IMR-90 (cell line): ENCODE measurements around the gene STARD10. TPM values are rescaled to one million over a fixed set of nuclear protein-coding genes. Genes with fewer than 3 reads are reported as not detected.

Experiments used
- ATAC-seq: fragments of 200-7000 bp; cut with Tn5 transposase; 2 replicates; pipeline ENCODE4 v1.9.1; 2020; ENCODE audit warnings: low read depth, mild to moderate bottlenecking, moderate library complexity
- BruUV-seq: library from RNA; stranded (reverse); fragments of 400-500 nt; replicated peaks from 2 replicates; lab custom pipeline; 2021; lab: Mats Ljungman, UMichigan
- CTCF ChIA-PET: fragments of 300-600 bp; formaldehyde crosslinking; extraction: SDS; loops from one replicate; lab custom pipeline; 2021; ENCODE audit warnings: antibody characterized with exemption; lab: Yijun Ruan, JAX
- POLR2A ChIA-PET: fragments of 300-600 bp; sonication (Branson Sonifier 250); formaldehyde crosslinking; loops from one replicate; lab custom pipeline; 2022; ENCODE audit warnings: antibody characterized with exemption; ENCODE audit not compliant: unreplicated experiment; lab: Charles Lee
- DNase-seq: peaks from one replicate; pipeline ENCODE4 v3.0.0; 2013
- H2AFZ ChIP-seq: replicated peaks from 2 replicates; pipeline ENCODE3; 2013; ENCODE audit warnings: low read length, mild to moderate bottlenecking; ENCODE audit not compliant: poor library complexity
- H2AK5ac ChIP-seq: 2 replicates; pipeline ENCODE4 v1.6.1; 2013; ENCODE audit warnings: low read depth, low read length, inconsistent platforms
- H2AK9ac ChIP-seq: replicated peaks from 2 replicates; pipeline ENCODE3; 2013; ENCODE audit warnings: mild to moderate bottlenecking, low read depth, low read length, moderate library complexity; ENCODE audit not compliant: poor library complexity
- H2BK120ac ChIP-seq: 2 replicates; pipeline ENCODE4 v1.6.1; 2013; ENCODE audit warnings: low read depth, low read length, inconsistent platforms
- H2BK15ac ChIP-seq: 3 replicates; pipeline ENCODE4 v1.6.1; 2013; ENCODE audit warnings: low read depth, low read length, inconsistent platforms
- H2BK20ac ChIP-seq: 2 replicates; pipeline ENCODE4 v1.6.1; 2013; ENCODE audit warnings: low read depth, mild to moderate bottlenecking, inconsistent platforms, low read length, moderate library complexity
- H2BK5ac ChIP-seq: 2 replicates; pipeline ENCODE4 v1.6.1; 2013; ENCODE audit warnings: mild to moderate bottlenecking, low read depth, low read length, inconsistent platforms; ENCODE audit not compliant: poor library complexity, severe bottlenecking
- H3K14ac ChIP-seq: replicated peaks from 2 replicates; pipeline ENCODE4 v1.6.1; 2013; ENCODE audit warnings: low read depth, low read length, inconsistent platforms
- H3K18ac ChIP-seq: 2 replicates; pipeline ENCODE4 v1.6.1; 2013; ENCODE audit warnings: low read depth, low read length, control low read depth
- H3K23ac ChIP-seq: 2 replicates; pipeline ENCODE4 v1.6.1; 2013; ENCODE audit warnings: low read depth, low read length, inconsistent platforms
- H3K27ac ChIP-seq: 2 replicates; pipeline ENCODE4 v1.5.1; 2013; ENCODE audit warnings: mild to moderate bottlenecking, control low read depth, low read length; ENCODE audit not compliant: insufficient read depth
- H3K27me3 ChIP-seq: 2 replicates; pipeline ENCODE4 v1.6.1; 2013; ENCODE audit warnings: low read length; ENCODE audit not compliant: control insufficient read depth, insufficient read depth
- H3K36me3 ChIP-seq: 2 replicates; pipeline ENCODE4 v1.6.1; 2013; ENCODE audit warnings: low read length, mixed read lengths; ENCODE audit not compliant: control insufficient read depth, insufficient read depth
- H3K4ac ChIP-seq: 2 replicates; pipeline ENCODE4 v1.6.1; 2013; ENCODE audit warnings: low read depth, low read length, inconsistent platforms
- H3K4me1 ChIP-seq: 2 replicates; pipeline ENCODE4 v1.6.1; 2013; ENCODE audit warnings: low read length, mixed read lengths; ENCODE audit not compliant: control insufficient read depth, insufficient read depth
- H3K4me2 ChIP-seq: 2 replicates; pipeline ENCODE4 v1.6.1; 2013; ENCODE audit warnings: low read depth, mild to moderate bottlenecking, control low read depth, low read length, moderate library complexity
- H3K4me3 ChIP-seq: 2 replicates; pipeline ENCODE4 v1.5.1; 2013; ENCODE audit warnings: low read depth, mild to moderate bottlenecking, control low read depth, low read length, moderate library complexity; ENCODE audit not compliant: insufficient read depth
- H3K56ac ChIP-seq: 2 replicates; pipeline ENCODE4 v1.6.1; 2013; ENCODE audit warnings: low read length, inconsistent platforms; ENCODE audit not compliant: insufficient read depth; ENCODE audit errors: extremely low read depth
- H3K79me1 ChIP-seq, 2 experiments: 2 replicates each; pipeline ENCODE4 v1.6.1; 2013; ENCODE audit warnings: low read length in 2 of 2, inconsistent platforms in 1 of 2, low read depth in 1 of 2
- H3K9ac ChIP-seq: 2 replicates; pipeline ENCODE4 v1.6.1; 2013; ENCODE audit warnings: low read depth, low read length, control low read depth
- H3K9me1 ChIP-seq: 2 replicates; pipeline ENCODE4 v1.6.1; 2013; ENCODE audit warnings: low read length, inconsistent platforms; ENCODE audit not compliant: insufficient read depth
- H3K9me3 ChIP-seq: 2 replicates; pipeline ENCODE4 v1.6.1; 2013; ENCODE audit warnings: low read length; ENCODE audit not compliant: control insufficient read depth, insufficient read depth
- H4K20me1 ChIP-seq: 2 replicates; pipeline ENCODE4 v1.6.1; 2013; ENCODE audit warnings: low read length, inconsistent platforms; ENCODE audit not compliant: insufficient read depth
- H4K5ac ChIP-seq: 2 replicates; pipeline ENCODE4 v1.6.1; 2013; ENCODE audit warnings: mild to moderate bottlenecking, low read depth, low read length, control low read depth
- H4K8ac ChIP-seq, 2 experiments: 2 replicates each; pipeline ENCODE4 v1.6.1; 2013; ENCODE audit warnings: low read depth in 2 of 2, low read length in 2 of 2, control low read depth in 1 of 2, inconsistent platforms in 1 of 2
- H4K91ac ChIP-seq: 2 replicates; pipeline ENCODE4 v1.6.1; 2013; ENCODE audit warnings: low read depth, low read length, inconsistent platforms; ENCODE audit not compliant: insufficient read depth
- CEBPB ChIP-seq: IDR thresholded peaks from 2 replicates; pipeline ENCODE4 v1.6.1; 2012; ENCODE audit warnings: low read depth, low read length, improper control_type of control experiment
- CHD1 ChIP-seq: IDR thresholded peaks from 2 replicates; pipeline ENCODE4 v1.6.1; 2012; ENCODE audit warnings: low read depth, low read length, improper control_type of control experiment
- MAFK ChIP-seq: IDR thresholded peaks from 2 replicates; pipeline ENCODE4 v1.6.1; 2012; ENCODE audit warnings: low read depth, low read length, improper control_type of control experiment
- MAZ ChIP-seq: IDR thresholded peaks from 2 replicates; pipeline ENCODE4 v1.6.1; 2012; ENCODE audit warnings: low read depth, mild to moderate bottlenecking, low read length, improper control_type of control experiment, moderate library complexity, borderline replicate concordance
- NFE2L2 ChIP-seq: fragments of 150-350 bp; IDR thresholded peaks from 2 replicates; pipeline ENCODE4 v1.6.1; 2016; ENCODE audit warnings: low read depth, mild to moderate bottlenecking, low read length
- POLR2A ChIP-seq: IDR thresholded peaks from 2 replicates; pipeline ENCODE4 v1.6.1; 2012; ENCODE audit warnings: mild to moderate bottlenecking, low read depth, low read length
- RCOR1 ChIP-seq: IDR thresholded peaks from 2 replicates; pipeline ENCODE4 v1.6.1; 2012; ENCODE audit warnings: mild to moderate bottlenecking, low read length, improper control_type of control experiment; ENCODE audit not compliant: insufficient replicate concordance
- RFX5 ChIP-seq: IDR thresholded peaks from 2 replicates; pipeline ENCODE4 v1.8.0; 2012; ENCODE audit warnings: low read depth, mild to moderate bottlenecking, low read length, moderate library complexity
- SMC3 ChIP-seq: fragments of 150-350 bp; IDR thresholded peaks from 2 replicates; pipeline ENCODE4 v1.6.1; 2016; ENCODE audit warnings: low read depth, mild to moderate bottlenecking, antibody characterized with exemption, low read length, moderate library complexity
- whole genome bisulfite sequencing, 2 experiments: methylation state at CpG; one replicate each; pipeline versions ENCODE4 v1.1.5 to v1.1.7; 2013; ENCODE audit warnings: missing lambda C conversion rate in 2 of 2; ENCODE audit not compliant: insufficient read length in 1 of 2; ENCODE audit errors: extremely low coverage in 2 of 2; 5-methylcytosine and 5-hydroxymethylcytosine counted together
- dilution Hi-C: fragments of 300-500 bp; cut with HindIII; formaldehyde crosslinking; loops from one replicate; pipeline ENCODE4 v1.14.3; 2018; ENCODE audit warnings: low sequenced_read_pairs; ENCODE audit not compliant: unreplicated experiment
- in situ Hi-C: fragments of 300-500 bp; cut with MboI; formaldehyde crosslinking; loops from 3 replicates; pipeline ENCODE4 v1.14.3; 2019; ENCODE audit warnings: low sequenced_read_pairs, inconsistent platforms, mixed read lengths
- intact Hi-C: fragments of 100-400 bp; cut with micrococcal nuclease; formaldehyde crosslinking; loops from 2 replicates; pipeline ENCODE4 v1.10.0; 2022
- polyA plus RNA-seq, 3 experiments: library from polyadenylated mRNA; depleted of rRNA; stranded (reverse); fragments of >200 nt; gene quantifications; 2 replicates each; pipeline ENCODE4 v1.2.3, GENCODE V29; 2012; ENCODE audit warnings: low replicate concordance in 1 of 3
- total RNA-seq: library from RNA; depleted of rRNA; stranded (reverse); fragments of >200 nt; gene quantifications from 2 replicates; pipeline ENCODE4 v1.2.3, GENCODE V29; 2012
- TF ChIP-seq, protein P1 (sequence below): conservative IDR thresholded peaks from 2 replicates; pipeline ENCODE4 v1.5.1; 2012; ENCODE audit warnings: mild to moderate bottlenecking, low read depth, low read length, improper control_type of control experiment
- TF ChIP-seq, protein P2 (sequence below): fragments of 150-350 bp; IDR thresholded peaks from 2 replicates; pipeline ENCODE4 v1.6.1; 2016; ENCODE audit warnings: low read depth, mild to moderate bottlenecking, low read length, moderate library complexity, borderline replicate concordance
- TF ChIP-seq, protein P3 (sequence below): fragments of 150-350 bp; IDR thresholded peaks from 2 replicates; pipeline ENCODE4 v1.6.1; 2017; ENCODE audit warnings: mild to moderate bottlenecking, antibody characterized with exemption, low read length, low read depth

STARD10 gene
- total and polyA plus RNA-seq, 2 of the 4 experiments (the other 2 are of a cell fraction), result 23.8 to 37.4 TPM

DNA sequence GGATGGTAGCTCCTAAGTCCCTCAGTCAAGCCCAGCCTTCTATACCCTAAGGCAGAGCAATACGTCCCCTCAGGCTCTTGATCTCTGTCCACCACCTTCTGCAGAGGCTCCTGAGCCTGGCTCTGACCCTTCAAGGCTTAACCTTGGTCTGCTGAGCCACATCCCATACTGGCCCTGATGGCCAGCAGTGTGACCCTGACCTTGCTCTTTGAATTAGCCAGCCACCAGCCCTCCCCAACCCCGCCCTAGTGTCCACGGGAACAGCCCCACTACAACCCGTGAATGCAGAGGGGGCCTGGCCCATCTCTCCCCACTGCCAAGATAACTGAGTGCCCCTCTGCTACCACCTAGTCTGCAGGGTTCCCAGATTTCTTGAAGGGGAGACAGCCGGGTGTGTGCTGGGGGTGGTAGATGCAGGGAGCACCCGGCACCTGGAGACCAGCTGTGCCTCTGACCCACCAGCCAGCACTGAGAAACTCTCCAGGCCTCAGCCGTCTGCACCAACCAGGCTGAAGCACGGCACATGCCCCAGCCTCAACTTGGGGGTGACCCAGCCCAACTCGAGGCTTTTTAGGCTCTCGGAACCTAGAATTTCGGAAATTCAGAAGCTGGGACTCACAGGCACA is 47.8 kb downstream of the STARD10 start:
- Histone ChIP-seq H4K8ac (no peak overlapping the region), H2BK120ac (no peak overlapping the region), H2BK20ac (no peak overlapping the region), H3K18ac (no peak overlapping the region), H3K9me1 (peaks cover 12% of the 10 kb centered on the region), H3K9ac (no peak overlapping the region), H3K14ac (no peak overlapping the region), H3K4ac (no peak overlapping the region), H2AK5ac (no peak overlapping the region), H4K20me1 (peaks cover 33% of the 10 kb centered on the region), H4K91ac (no peak overlapping the region), H2BK15ac (no peak overlapping the region), H3K79me1 (peaks cover 30 to 75% of the 10 kb centered on the region in 2 experiments), H3K4me2 (no peak overlapping the region), H3K4me1 (peaks cover 13% of the 10 kb centered on the region), H3K9me3 (no peaks in the 10 kb centered on the region), H2AFZ (no peak overlapping the region), H3K27me3 (no peaks in the 10 kb centered on the region), H2AK9ac (no peak overlapping the region), H3K56ac (no peak overlapping the region), H4K5ac (no peak overlapping the region), H3K36me3 (0 out of 2 replicates have a peak, but pooled peaks cover 1% of the 10 kb centered on the region), H3K23ac (no peak overlapping the region), H3K27ac (no peak overlapping the region), H3K4me3 (no peak overlapping the region), H2BK5ac (no peak overlapping the region)
- no peak for DNase-seq
- 100% methylated on average over 1 of the region's 11 CpGs; no CpG with 5 or more reads in 1 of the 2 experiments for WGBS, 2 experiments
- in situ Hi-C loops (no loop called here), dilution Hi-C loops (no loop called here), intact Hi-C loops (no loop called here)
- CTCF ChIA-PET, result no interaction called here
- no TSS peak for BruUV-seq
- TF ChIP-seq, protein P1, sequence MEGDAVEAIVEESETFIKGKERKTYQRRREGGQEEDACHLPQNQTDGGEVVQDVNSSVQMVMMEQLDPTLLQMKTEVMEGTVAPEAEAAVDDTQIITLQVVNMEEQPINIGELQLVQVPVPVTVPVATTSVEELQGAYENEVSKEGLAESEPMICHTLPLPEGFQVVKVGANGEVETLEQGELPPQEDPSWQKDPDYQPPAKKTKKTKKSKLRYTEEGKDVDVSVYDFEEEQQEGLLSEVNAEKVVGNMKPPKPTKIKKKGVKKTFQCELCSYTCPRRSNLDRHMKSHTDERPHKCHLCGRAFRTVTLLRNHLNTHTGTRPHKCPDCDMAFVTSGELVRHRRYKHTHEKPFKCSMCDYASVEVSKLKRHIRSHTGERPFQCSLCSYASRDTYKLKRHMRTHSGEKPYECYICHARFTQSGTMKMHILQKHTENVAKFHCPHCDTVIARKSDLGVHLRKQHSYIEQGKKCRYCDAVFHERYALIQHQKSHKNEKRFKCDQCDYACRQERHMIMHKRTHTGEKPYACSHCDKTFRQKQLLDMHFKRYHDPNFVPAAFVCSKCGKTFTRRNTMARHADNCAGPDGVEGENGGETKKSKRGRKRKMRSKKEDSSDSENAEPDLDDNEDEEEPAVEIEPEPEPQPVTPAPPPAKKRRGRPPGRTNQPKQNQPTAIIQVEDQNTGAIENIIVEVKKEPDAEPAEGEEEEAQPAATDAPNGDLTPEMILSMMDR, result no peak
- TF ChIP-seq CHD1, result no peak
- TF ChIP-seq CEBPB, result no peak
- no peak for TF ChIP-seq POLR2A
- TF ChIP-seq MAFK, result no peak
- TF ChIP-seq, protein P2, sequence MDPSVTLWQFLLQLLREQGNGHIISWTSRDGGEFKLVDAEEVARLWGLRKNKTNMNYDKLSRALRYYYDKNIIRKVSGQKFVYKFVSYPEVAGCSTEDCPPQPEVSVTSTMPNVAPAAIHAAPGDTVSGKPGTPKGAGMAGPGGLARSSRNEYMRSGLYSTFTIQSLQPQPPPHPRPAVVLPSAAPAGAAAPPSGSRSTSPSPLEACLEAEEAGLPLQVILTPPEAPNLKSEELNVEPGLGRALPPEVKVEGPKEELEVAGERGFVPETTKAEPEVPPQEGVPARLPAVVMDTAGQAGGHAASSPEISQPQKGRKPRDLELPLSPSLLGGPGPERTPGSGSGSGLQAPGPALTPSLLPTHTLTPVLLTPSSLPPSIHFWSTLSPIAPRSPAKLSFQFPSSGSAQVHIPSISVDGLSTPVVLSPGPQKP, result no peak
- TF ChIP-seq RCOR1, result no peak
- TF ChIP-seq NFE2L2, result no peak
- TF ChIP-seq, protein P3, sequence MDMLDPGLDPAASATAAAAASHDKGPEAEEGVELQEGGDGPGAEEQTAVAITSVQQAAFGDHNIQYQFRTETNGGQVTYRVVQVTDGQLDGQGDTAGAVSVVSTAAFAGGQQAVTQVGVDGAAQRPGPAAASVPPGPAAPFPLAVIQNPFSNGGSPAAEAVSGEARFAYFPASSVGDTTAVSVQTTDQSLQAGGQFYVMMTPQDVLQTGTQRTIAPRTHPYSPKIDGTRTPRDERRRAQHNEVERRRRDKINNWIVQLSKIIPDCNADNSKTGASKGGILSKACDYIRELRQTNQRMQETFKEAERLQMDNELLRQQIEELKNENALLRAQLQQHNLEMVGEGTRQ, result no peak
- TF ChIP-seq SMC3, result no peak
- no peak for TF ChIP-seq RFX5
- TF ChIP-seq MAZ, result no peak
- ATAC-seq, result no peak
- POLR2A ChIA-PET, result no interaction called here
